DMS53 (cell line): Measurements from ENCODE around the gene ADAD2.
A peak's percentile ranks its signal among the peaks of the same experiment; 100 is the strongest.

Source experiments
- DNase-seq: peaks from one replicate; lab custom pipeline; 2025; lab: John Stamatoyannopoulos, UW

ADAD2 gene

GRCh38 chr16:84190731-84191388, at the start of gene ADAD2:
ADAD2 (plus strand) TSS chr16:84191157; CDS start chr16:84191231, 74 bp downstream.
- peak; percentile 12 for DNase-seq

GRCh38 chr16:84143081-84143480, 47.9 kb upstream of the ADAD2 start:
- no peak for DNase-seq

- no peak for DNase-seq
Measured at GRCh38 chr16:84143784-84144199, 47.2 kb upstream of the ADAD2 start.

- DNase-seq, result peak; percentile 48
Measured at GRCh38 chr16:84144209-84144858, 46.6 kb upstream of the ADAD2 start.

- peak; percentile 93 for DNase-seq
Measured at GRCh38 chr16:84144859-84145639, 45.9 kb upstream of the ADAD2 start, which contains the start of the genes DNAAF1 and HSDL1. DNAAF1 (plus strand) TSS chr16:84145308; CDS start chr16:84145441, 133 bp downstream. HSDL1 (minus strand) TSS chr16:84145177; CDS start chr16:84131321, 13,856 bp downstream.

- DNase-seq, result no peak
Measured at GRCh38 chr16:84150926-84151325, 40.0 kb upstream of the ADAD2 start.

- no peak for DNase-seq
Measured at GRCh38 chr16:84153660-84154214, 37.2 kb upstream of the ADAD2 start.

- DNase-seq, result no peak
Measured at GRCh38 chr16:84155226-84155625, 35.7 kb upstream of the ADAD2 start.

- DNase-seq, result no peak
Measured at GRCh38 chr16:84155771-84156170, 35.2 kb upstream of the ADAD2 start.

- DNase-seq, result peak; percentile 33
Measured at GRCh38 chr16:84156342-84156784, 34.6 kb upstream of the ADAD2 start.

- DNase-seq, result no peak
Measured at GRCh38 chr16:84159007-84159406, 31.9 kb upstream of the ADAD2 start.

GRCh38 chr16:84159800-84160199, 31.2 kb upstream of the ADAD2 start:
- no peak for DNase-seq

GRCh38 chr16:84161037-84161436, 29.9 kb upstream of the ADAD2 start:
- DNase-seq, result no peak

- no peak for DNase-seq
Measured at GRCh38 chr16:84161801-84162200, 29.2 kb upstream of the ADAD2 start.

GRCh38 chr16:84165746-84166145, 25.2 kb upstream of the ADAD2 start:
- DNase-seq, result no peak

- no peak for DNase-seq
Measured at GRCh38 chr16:84166796-84167695, 23.9 kb upstream of the ADAD2 start.

- DNase-seq, result no peak
Measured at GRCh38 chr16:84169765-84170310, 21.1 kb upstream of the ADAD2 start.

GRCh38 chr16:84174396-84174795, 16.6 kb upstream of the ADAD2 start:
- no peak for DNase-seq

GRCh38 chr16:84175350-84176081, 15.4 kb upstream of the ADAD2 start:
- no peak for DNase-seq
